Mesenteric fat pad (tissue), 1 donor: ENCODE data around the gene OXNAD1. TPM values are rescaled to one million over a fixed set of nuclear protein-coding genes. Genes with fewer than 3 reads are reported as not detected.

ENCODE experiments used
- DNase-seq: peaks from one replicate; pipeline ENCODE4 v3.0.0-alpha.2; 2020; ENCODE audit warnings: low spot score
- total RNA-seq: library from RNA; stranded (reverse); fragmentation: NEBNext Ultra II Directional; extraction: Animal tissue kit (Norgen Biotek cat#: 25700); gene quantifications from one replicate; pipeline ENCODE4 v1.2.1, GENCODE V29; 2021
- donor health status: DM: yes; HTN: yes; CAD: no.

OXNAD1 gene
- total RNA-seq, 1 donor from 2014 or later = 14.3 TPM

- no peak for DNase-seq
Observed at GRCh38 chr3:16326724-16327349, 61.8 kb downstream of the OXNAD1 start.

DNA sequence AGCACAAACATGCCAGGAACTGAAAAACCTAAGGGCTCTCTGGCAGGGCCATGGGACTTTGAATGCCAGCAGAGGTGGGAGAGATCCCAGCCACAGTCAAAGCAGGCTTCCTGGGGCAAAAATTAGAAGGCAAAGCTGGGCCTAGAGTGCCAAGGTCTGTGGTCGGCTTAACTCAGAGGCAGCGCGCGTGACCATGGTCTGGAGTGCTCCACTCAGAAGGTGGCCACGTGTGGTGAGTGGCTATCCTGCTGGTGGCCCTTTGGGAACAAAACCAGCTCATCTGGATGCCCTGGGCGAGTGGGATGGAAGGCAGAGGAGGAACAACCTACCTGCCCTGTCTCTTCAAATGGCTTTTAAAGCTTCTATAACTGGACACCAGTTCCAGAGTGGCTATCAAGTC is 63.1 kb downstream of the OXNAD1 start:
- no peak for DNase-seq

DNA sequence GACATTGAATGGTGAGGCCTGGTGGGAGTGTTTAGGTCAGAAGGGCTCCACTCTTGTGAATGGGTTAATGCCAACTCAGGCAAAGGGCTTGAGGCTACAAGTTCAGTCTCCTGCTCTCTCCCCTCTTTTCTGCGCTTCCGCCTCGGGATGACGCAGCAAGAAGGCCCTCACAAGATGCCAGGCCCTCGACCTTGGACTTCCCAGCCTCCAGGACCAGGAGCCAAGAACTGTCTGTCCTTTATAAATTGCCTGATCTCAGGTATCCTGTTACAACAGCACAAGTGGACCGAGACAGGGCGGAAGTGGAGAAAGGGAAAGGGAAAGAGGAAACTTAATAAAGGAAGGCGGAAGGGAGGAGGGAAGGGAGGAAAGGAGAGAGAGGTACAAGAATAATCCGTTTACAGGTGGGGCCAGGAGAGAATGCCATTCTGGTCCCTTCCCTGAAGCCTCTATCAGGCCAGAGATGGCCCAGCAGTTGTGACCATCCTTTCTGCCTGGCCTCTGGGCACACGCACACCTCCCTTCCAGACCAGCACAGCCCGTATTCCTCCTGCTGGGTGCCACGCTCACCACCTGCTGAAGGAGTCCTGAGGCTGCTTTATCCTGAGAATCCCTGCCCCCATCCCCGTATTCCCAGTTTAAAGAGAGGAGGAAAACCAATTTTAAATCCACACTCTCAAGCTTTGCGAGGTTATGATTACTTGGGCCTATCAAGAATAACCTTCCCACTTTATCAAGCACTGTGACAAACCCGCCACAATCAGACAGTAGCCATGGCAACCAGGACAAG is 64.2 kb downstream of the OXNAD1 start:
- no peak for DNase-seq

- DNase-seq = no peak
Observed at GRCh38 chr3:16329826-16330129, 64.8 kb downstream of the OXNAD1 start.

DNA sequence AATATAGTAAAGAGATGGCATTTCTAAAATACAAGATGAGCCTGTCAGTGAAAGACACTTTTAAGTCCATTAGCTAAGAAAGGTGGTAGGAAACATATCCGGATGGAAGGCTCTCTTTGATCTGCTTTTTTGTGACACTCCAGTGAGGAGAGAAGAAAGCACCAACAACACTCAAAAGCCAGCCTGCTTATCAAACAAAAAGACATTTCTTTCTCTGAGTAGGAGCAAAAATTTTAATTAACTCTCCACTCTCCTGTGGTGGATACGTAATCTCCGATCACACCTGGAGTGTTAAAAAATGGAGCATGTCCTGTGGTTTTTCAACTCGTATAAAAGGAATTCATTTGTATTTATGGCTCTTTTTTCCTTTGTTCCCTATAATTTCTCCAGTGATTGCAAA is 65.3 kb downstream of the OXNAD1 start:
- DNase-seq = no peak

DNA sequence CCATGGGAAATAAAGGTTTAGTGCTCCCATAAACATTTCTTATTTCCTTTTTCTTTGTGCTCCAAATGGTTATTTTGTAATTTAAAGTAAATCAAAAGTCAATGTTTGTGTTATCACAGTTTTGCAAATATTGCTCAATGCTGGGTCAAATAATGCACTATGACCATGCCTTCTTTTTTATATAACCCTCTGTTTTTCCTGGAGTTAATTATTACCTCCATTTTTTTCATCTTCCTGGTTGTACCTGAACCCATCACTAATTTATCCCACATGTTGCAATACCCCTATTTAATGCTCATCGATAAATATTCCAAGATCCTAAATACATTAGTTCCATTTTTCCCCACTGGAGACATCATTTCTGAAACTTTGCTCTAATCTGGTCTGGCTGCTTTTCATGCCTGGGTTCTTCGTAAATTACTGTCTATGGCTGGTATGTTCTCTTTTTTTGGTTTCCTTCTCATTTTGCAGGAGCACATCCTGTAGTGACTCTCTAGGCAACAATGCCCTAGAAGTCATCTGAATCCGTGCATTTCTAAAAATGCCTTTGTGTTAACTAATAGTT is 66.4 kb downstream of the OXNAD1 start:
- DNase-seq = no peak

DNA sequence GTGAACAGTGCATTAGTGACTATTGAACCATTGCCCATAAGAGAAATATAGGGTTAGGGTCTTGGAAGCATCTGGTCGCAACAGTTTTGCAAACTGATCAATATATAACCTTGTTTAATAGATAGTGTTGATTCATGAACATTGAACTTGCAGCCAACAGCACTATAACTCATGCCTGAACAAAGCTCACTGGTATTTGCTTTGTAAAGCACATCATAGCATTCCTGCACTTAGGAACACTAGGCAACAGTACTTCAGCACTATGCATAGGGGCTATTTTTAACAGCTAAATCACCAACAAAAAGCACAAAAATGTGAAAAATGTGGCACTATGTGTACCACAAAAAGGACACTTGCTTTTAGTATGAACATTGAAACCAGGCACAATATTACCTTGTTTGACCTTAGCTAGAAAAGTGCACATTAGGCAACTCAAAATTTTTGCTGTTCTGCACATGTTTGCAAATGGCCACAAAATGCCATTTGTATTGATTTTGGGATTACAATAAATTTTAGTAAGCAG is 68.0 kb downstream of the OXNAD1 start:
- DNase-seq = no peak

GRCh38 chr3:16334909-16335308 is 69.9 kb downstream of the OXNAD1 start:
- no peak for DNase-seq

- no peak for DNase-seq
Observed at GRCh38 chr3:16335333-16335732, 70.3 kb downstream of the OXNAD1 start.

DNA sequence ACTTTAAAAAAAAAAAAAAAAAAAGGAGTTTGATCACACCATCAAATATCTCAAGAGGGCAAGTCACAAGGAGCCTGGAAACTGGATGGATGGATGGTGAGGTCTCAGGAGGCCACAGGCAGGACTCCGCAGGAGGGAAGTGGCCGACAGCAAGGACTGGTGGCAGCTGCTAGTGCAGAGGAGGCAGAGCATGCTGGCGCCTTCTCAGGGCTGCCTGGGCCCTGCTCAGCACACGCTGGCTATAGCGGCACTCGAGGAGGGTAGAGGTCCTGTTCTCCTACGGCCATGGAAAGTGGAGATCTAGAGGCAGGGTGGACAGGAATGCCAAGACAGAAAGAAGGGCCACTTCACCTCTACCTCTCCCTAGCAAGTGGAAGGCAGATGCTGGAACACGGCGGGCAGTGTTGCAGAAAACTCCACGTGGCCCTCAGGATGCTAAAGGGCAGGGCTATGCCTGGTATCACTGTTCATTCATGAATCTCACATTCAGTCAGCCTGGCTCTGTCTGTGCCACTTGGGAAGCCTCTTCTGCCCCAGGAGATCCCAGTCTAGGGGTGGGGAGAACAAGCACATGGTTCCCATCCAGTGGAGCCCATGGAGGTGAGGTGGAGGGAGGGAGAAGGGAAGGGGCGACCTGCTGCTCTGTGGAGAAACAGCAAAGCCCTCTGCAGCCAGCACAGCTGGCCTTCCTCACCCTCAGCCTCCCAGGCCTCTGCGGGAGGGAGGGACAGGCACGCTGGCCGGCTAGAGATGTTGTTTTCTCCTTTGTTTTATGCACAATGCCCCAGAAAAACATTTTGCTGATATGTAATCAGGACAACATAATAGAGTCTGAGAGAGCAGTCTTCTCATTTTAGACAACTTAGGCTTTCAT is 71.0 kb downstream of the OXNAD1 start:
- no peak for DNase-seq

GRCh38 chr3:16336825-16337224 is 71.8 kb downstream of the OXNAD1 start:
- no peak for DNase-seq

GRCh38 chr3:16337856-16338540 is 73.0 kb downstream of the OXNAD1 start:
- DNase-seq = no peak

GRCh38 chr3:16338999-16339398 is 74.0 kb downstream of the OXNAD1 start:
- no peak for DNase-seq

GRCh38 chr3:16343101-16343500 is 78.1 kb downstream of the OXNAD1 start:
- no peak for DNase-seq

GRCh38 chr3:16346413-16347081 is 81.5 kb downstream of the OXNAD1 start:
- DNase-seq = no peak

DNA sequence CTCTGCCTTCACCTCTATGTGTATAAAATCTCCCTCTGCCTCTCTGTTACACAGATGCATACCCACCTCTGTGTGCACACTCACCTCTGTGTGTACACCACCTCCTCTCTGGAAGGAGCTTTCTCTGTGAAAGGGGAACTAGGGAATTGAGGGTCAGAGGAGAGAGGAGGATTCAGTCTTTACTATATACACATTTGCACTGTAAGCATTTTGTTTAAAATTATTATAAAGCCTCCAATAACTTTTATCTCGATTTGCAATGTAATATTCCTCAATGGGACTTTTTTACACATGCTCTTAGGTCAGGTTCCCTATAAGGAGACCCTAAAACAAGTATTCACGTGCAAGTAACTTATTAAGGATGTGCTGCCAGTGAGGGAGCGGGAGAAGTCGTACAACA is 82.5 kb downstream of the OXNAD1 start:
- no peak for DNase-seq

GRCh38 chr3:16349986-16350596 is 85.1 kb downstream of the OXNAD1 start:
- no peak for DNase-seq

GRCh38 chr3:16350597-16351318 is 85.7 kb downstream of the OXNAD1 start:
- DNase-seq = no peak

DNA sequence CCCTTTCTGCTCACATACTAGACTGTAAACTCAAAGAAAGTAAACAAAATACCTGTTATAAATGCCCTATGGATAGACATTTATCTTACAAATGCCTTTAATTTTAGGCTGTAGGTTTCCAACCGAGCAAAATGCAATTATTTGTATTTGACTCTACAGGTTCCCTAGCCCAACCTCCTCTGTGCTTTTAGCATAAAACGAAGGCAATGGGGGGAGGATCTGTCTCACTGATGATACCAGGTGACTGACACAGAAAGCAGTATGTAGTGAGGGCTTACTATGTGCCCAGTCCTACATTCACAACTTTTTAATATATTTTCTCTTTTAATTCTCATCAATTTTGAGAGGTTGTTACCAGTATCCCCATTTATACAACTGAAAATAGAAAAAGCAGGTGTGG is 87.4 kb downstream of the OXNAD1 start:
- no peak for DNase-seq
